ENCODE measurements around the gene KIF13A.
"Not testable (repeated sequence)": the region's sequence is repeated elsewhere in the genome, so short reads cannot be mapped to it uniquely, and the experiment has no call there.

Gene KIF13A

DNA sequence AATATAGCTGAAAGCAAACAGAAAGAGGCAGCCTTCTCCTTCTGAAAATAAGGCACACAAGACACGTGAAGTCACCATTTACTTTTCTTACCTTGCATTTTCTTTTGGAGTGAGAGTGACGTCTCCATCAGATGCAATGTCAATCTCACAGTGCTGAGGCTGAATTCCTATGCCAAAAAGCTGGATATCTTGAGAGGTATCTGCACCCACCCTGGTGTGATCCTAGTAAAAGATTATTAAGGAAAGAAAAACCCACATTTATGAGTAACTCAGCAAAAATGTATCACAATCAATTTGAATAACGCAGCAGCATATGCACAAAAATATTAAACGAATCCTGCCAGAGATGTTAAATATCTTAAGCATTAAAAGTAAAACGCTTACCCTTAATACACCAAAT lies 159.3 kb downstream of the KIF13A start:
- H3K4me1 Mint-ChIP-seq = no peaks in the 10 kb centered on the region
- H3K4me3 Mint-ChIP-seq = no peak overlapping the region
- no peaks in the 10 kb centered on the region for H3K27me3 Mint-ChIP-seq
- DNase-seq (no peak), ATAC-seq (no peak)
- no peak overlapping the region for H3K27ac Mint-ChIP-seq
- no peaks in the 10 kb centered on the region for H3K9me3 Mint-ChIP-seq

DNA sequence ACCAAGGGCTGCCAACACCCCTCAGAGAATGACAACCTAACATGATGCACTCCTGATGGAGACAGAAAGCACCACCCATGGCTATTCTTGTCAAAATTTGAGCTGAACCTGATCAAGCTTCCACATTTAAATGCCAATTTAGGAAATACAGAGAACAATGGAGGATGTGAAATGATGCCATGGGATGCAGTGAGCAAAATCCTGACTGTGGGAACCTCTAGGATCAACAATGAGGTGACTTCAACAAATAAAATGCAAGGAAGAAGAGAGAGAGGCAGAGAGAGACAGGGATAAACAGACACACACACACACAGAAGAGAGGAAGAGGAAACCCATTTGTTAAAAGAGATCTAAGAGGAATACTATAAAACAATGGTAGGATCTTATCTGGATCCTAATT lies 161.1 kb downstream of the KIF13A start:
- H3K27ac Mint-ChIP-seq = no peak overlapping the region
- ATAC-seq (no peak), DNase-seq (no peak)
- H3K4me3 Mint-ChIP-seq = no peak overlapping the region
- no peaks in the 10 kb centered on the region for H3K4me1 Mint-ChIP-seq
- no peaks in the 10 kb centered on the region for H3K9me3 Mint-ChIP-seq
- no peaks in the 10 kb centered on the region for H3K27me3 Mint-ChIP-seq

DNA sequence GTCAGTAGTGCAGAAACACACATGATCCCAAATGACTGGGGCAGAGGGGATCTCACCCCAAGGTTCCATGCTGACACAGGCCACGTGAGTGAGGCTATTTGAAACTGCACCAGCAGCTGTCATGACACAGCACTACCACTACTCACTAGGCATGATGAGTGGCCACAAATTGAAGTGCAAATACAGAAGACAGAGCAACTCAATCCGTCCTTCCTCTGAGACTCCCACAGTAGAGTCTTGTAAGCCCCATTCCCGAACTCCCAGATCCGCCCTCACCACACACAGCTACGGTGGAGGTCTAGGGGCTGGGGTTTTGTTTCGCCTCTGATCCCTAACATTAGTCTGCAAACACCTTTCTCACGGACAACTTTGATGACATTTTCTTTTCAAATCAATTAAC lies 167.4 kb downstream of the KIF13A start:
- H3K27ac Mint-ChIP-seq = no peak overlapping the region
- H3K4me3 Mint-ChIP-seq = no peak overlapping the region
- no peaks in the 10 kb centered on the region for H3K4me1 Mint-ChIP-seq
- H3K9me3 Mint-ChIP-seq = no peaks in the 10 kb centered on the region
- H3K27me3 Mint-ChIP-seq = no peaks in the 10 kb centered on the region
- DNase-seq (no peak), ATAC-seq (no peak)

DNA sequence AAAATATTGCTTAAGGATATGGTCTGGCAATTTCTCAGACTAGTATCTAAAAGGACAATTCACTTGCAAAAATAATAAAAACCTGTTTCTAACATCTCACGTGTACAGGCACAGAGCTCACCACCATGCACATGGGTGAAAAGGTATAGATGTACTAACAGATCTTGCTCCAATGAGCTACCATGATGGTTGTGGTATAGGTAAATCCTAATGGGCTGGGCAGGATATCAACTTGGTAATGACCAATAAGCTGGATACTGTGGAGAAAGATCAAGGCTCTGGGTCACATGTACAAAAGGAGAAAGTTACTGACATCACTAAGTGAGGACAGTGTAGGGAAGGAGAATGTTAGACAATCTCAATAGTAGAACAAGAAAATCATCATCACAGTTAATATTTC lies 169.7 kb downstream of the KIF13A start:
- no peaks in the 10 kb centered on the region for H3K9me3 Mint-ChIP-seq

DNA sequence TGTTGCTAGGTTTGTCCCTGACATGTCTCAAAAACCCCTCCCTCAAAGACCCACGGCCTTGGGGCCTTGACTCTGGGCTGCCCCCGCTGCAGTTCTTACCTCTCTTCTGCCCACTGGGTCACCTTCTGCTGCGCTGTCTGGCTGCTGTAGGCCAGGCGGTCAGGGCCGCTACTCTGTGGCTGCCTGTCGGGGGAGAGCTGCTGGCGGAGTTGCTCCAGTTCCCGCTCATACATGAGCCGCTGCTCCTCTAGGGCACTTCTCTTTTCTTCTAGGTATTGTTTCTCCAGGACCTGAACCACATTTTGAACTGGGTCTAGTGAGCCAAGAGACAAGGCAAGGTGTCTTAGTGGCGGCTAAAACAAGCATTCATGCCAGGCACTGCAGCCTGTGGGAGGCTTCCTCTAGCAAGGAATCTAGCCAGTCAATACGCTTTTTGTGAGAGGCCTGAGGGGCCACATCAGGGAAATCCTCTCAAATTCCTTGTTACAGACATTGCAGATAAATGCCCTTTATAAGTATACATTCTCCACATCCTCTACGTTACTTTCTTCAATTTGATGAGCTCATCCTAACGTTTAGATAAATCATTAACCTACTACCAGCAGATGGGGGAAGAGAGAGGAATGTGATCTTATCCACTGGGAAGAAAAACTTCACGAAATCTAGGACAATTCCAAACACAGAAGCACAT lies 170.4 kb downstream of the KIF13A start:
- Mint-ChIP-seq H3K4me3 (no peak overlapping the region), H3K4me1 (no peaks in the 10 kb centered on the region), H3K27ac (no peak overlapping the region), H3K27me3 (peaks cover under 1% of the 10 kb centered on the region), H3K9me3 (no peaks in the 10 kb centered on the region)
- DNase-seq (no peak), ATAC-seq (no peak)

More for the DNA sequence above, 169.7 kb downstream of the KIF13A start:
- no peaks in the 10 kb centered on the region for H3K27me3 Mint-ChIP-seq
- no peaks in the 10 kb centered on the region for H3K4me1 Mint-ChIP-seq
- H3K4me3 Mint-ChIP-seq = no peak overlapping the region
- DNase-seq (no peak), ATAC-seq (no peak)
- H3K27ac Mint-ChIP-seq = no peak overlapping the region

DNA sequence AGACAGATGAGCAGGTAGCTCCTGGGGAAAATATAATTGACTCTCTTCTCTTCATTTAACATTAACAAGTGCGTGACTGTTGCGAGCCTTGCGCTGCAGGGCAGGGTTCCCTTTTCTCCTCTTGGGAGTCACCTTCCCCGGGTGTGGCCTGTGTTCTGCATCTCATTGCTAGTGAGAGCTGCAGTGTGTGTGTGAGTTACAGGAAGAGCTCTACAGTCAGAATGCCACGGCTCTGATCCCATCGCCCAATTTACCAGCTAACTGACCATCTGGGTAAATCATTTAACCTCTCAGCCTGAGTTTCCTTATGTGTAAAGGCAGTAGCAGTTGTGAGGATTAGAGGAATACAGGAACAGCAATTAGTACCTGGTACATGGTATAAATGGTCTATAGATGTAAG lies 173.9 kb downstream of the KIF13A start:
- no peaks in the 10 kb centered on the region for H3K4me1 Mint-ChIP-seq
- ATAC-seq (no peak), DNase-seq (no peak)
- no peak overlapping the region for H3K4me3 Mint-ChIP-seq
- no peaks in the 10 kb centered on the region for H3K9me3 Mint-ChIP-seq
- no peak overlapping the region for H3K27ac Mint-ChIP-seq
- peaks cover 7% of the 10 kb centered on the region for H3K27me3 Mint-ChIP-seq

DNA sequence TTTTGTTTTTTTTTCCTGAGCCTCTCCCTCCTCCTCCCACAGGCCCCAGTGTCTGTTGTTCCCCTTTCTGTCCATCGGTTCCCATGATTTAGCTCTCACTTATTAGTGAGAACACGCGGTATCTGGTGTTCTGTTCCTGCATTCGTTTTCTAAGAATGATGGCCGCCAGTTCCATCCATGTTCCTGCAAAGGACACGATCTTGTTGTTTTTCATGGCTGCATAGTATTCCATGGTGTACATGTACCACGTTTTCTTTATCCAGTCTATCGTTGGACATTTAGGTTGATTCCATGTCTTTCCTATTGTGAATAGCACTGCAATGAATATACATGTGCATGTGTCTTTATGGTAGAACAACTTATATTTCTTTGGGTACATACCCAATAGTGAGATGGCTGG lies 175.1 kb downstream of the KIF13A start:
- Mint-ChIP-seq H3K4me1 (no peaks in the 10 kb centered on the region), H3K27me3 (peaks cover 7% of the 10 kb centered on the region), H3K27ac (no peak overlapping the region), H3K4me3 (no peak overlapping the region), H3K9me3 (no peaks in the 10 kb centered on the region)
- DNase-seq (no peak), ATAC-seq (no peak)

DNA sequence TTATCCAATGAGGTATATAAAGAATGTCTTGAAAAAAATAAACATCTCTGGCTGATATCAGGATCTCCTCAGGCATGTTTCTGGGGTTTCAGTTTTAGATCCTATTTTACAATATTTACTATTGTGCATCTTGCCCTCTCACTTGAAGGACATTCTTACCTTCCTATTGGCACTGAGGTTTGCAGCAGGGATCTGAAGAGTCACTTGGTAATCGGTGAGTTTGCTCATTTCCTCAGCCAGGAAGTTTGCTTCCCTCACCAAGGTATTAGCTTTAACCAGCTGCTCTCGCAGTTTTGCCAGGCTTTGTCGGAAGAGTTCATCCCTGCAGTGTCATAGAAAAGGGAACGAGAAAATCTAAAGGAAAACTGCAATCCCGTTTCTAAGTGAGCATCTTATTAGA lies 178.8 kb downstream of the KIF13A start:
- Mint-ChIP-seq H3K27ac (no peak overlapping the region), H3K4me1 (no peaks in the 10 kb centered on the region), H3K4me3 (no peak overlapping the region), H3K9me3 (no peaks in the 10 kb centered on the region), H3K27me3 (peaks cover 15% of the 10 kb centered on the region)
- DNase-seq = no peak
- ATAC-seq = no peak

DNA sequence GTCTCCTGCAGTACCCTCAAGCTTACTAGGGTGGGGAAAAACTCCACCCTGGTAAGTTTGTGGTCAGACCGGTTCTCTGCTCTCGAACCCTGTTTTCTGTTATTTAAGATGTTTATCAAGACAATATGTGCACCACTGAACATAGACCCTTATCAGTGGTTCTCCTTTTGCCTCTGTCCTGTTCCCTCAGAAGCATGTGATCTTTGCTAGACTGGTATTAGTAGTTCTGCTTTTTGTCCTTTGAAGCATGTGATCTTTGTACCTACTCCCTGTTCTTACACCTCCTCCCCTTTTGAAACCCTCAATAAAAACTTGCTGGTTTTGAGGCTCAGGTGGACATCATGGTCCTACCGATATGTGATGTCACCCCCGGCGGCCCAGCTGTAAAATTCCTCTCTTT lies 180.0 kb downstream of the KIF13A start:
- H3K27ac Mint-ChIP-seq = not testable (repeated sequence)

DNA sequence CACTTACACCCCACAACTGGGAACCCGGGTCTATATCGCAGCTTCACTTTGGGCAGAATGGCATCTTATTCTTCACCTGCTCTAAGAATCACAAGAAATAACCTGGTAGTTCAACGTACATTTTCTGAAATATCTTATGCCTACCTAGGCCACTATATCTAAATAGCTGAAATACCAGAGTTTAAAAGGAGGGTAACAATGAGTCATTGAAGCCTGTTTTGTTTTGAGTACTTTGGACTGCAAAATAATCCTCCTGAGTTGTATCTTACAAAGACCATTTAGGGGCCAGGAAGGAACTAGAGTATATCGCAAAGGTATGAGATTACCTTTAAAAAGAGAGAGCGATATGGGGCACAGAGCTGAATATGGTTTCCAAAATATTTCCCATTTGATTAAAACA lies 184.0 kb downstream of the KIF13A start:
- H3K4me3 Mint-ChIP-seq = no peak overlapping the region
- H3K27me3 Mint-ChIP-seq = peaks cover 13% of the 10 kb centered on the region
- no peaks in the 10 kb centered on the region for H3K4me1 Mint-ChIP-seq
- no peaks in the 10 kb centered on the region for H3K9me3 Mint-ChIP-seq
- DNase-seq (no peak), ATAC-seq (no peak)
- no peak overlapping the region for H3K27ac Mint-ChIP-seq

More for the DNA sequence above, 180.0 kb downstream of the KIF13A start:
- not testable (repeated sequence) for DNase-seq, H3K9me3 Mint-ChIP-seq, H3K4me1 Mint-ChIP-seq, ATAC-seq, H3K4me3 Mint-ChIP-seq
- peaks cover 15% of the 10 kb centered on the region for H3K27me3 Mint-ChIP-seq

DNA sequence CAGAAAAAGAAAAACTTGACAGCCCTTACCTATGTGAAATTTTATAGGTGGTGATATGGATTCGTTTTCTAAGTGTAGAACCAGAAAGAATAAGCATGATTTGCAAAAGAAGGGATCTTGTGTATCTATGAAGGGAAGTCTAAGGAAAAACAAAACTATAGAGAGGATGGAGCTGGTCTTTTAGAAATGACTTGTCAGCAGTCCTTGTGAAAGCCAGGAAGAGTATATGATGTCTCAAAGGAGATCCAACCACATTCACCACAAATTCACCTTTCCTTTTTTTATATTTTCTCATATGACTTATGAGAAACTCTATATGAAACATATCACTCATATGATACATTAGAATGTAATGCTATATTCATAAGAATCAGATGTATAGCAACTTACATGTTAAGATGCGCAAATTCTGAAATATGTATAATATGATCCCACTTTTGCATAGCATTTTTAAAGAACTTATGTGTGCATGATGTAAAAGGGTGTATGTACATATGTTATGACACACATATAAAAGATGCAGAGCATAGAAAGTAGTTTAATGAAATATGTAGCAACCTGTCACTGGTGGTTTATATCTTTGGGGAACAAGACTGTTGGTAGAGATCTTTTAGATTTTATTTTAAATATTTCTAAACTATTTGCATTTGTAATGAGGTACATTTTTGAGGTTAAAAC lies 188.8 kb downstream of the KIF13A start:
- no peaks in the 10 kb centered on the region for H3K4me1 Mint-ChIP-seq
- no peak for DNase-seq
- H3K9me3 Mint-ChIP-seq = no peaks in the 10 kb centered on the region
- peaks cover 5% of the 10 kb centered on the region for H3K27me3 Mint-ChIP-seq
- no peak overlapping the region for H3K27ac Mint-ChIP-seq
- ATAC-seq = no peak
- no peak overlapping the region for H3K4me3 Mint-ChIP-seq

DNA sequence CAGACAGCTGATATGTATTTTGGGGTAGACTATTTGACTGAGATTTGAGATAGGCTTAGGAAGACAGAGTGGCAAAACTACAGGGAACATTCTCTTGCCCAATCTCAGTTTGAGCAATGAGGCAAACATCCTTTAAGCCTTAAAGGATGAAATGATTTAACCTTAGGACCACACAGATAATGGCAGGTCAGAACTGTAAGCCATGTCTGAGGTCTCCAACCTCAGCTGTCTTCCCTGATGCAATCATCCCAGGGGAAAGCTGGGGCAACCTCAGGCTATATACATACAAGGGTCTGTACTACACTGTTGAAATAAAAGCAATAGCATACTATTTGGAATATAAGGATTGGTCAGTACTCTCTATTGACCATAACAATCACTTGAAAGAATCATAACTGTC lies 196.9 kb downstream of the KIF13A start:
- Mint-ChIP-seq H3K4me1 (no peaks in the 10 kb centered on the region), H3K27ac (no peak overlapping the region), H3K4me3 (no peak overlapping the region), H3K27me3 (peaks cover 4% of the 10 kb centered on the region), H3K9me3 (no peaks in the 10 kb centered on the region)
- no peak for ATAC-seq
- no peak for DNase-seq

DNA sequence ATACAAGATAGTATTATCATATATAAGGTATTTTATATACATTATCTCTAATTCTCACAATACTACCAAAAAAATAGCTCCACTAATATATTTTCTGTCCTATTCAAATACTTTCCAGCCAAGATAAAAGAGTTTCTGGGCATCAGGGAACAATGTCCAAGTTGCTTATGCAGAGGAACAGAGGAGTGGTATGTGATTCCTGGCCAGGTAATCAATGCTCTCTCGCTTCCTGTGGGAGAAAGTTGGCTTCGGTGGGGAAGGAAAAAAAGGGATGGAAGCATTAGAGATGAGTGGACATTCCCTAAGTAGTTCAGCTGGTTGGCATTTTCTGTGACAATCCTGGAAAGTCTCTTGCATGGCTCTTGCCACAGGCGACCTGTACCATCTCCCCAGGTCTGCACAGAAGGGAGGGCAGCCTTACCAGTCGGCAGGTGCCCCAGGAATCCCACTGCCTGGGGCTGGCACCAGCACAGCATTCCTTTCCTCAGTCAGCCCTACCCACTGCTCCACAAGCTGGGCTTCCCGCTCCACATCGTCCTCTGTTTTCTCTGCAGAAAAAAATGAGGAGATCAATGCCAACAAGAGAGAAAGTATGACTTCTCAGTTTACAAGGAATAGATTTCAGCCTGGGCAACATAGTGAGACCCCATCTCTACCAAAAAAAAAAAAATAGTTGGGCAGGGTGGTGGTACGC lies 202.2 kb downstream of the KIF13A start:
- no peaks in the 10 kb centered on the region for H3K9me3 Mint-ChIP-seq
- H3K27ac Mint-ChIP-seq = no peak overlapping the region
- H3K4me3 Mint-ChIP-seq = no peak overlapping the region
- DNase-seq (no peak), ATAC-seq (no peak)
- peaks cover 15% of the 10 kb centered on the region for H3K27me3 Mint-ChIP-seq
- H3K4me1 Mint-ChIP-seq = no peaks in the 10 kb centered on the region

DNA sequence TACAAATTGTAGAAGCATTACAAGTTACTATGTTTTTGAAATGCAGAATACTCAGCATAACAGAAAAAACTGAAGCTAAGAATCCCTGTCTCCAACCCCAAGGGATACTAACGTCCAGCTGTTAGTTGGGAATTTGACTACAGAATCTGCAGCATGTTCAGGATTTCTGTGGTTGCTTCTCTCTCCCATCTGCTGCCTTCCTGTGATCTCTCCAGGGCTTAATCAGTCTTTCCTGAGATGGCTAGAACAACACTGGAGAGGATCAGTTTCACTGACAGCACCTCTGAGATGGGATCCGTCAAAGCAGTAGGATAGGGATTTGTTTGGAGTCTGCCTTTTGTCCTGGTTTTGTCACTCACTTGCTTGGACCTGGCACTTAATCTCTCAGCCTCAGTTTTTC lies 207.4 kb downstream of the KIF13A start:
- H3K4me1 Mint-ChIP-seq = no peaks in the 10 kb centered on the region
- no peak for ATAC-seq

DNA sequence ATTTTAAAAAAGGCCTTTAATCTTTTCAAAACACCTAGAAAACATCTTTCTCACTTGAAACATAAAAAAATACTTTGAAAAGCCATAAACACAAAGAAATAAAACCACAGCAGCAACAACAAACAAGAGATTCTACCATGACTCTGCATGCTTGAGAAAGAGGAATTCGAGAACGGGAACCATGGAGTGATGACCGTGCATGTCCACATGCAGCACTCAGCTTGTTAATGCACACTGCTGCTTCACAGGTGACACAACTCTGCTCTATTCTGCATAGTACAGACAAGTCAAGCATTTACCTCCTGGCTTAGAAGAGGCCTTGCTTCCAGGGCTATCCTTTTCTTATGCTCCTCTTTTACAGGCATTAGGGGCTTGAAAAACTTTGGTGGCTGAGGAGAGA lies 215.8 kb downstream of the KIF13A start:
- H3K27me3 Mint-ChIP-seq = peaks cover 8% of the 10 kb centered on the region
- DNase-seq (no peak), ATAC-seq (no peak)
- H3K4me1 Mint-ChIP-seq = no peaks in the 10 kb centered on the region
- no peak overlapping the region for H3K4me3 Mint-ChIP-seq
- no peak overlapping the region for H3K27ac Mint-ChIP-seq
- H3K9me3 Mint-ChIP-seq = no peaks in the 10 kb centered on the region

More for the DNA sequence above, 207.4 kb downstream of the KIF13A start:
- H3K27ac Mint-ChIP-seq = no peak overlapping the region
- peaks cover 7% of the 10 kb centered on the region for H3K27me3 Mint-ChIP-seq
- no peak for DNase-seq
- H3K9me3 Mint-ChIP-seq = no peaks in the 10 kb centered on the region
- no peak overlapping the region for H3K4me3 Mint-ChIP-seq

DNA sequence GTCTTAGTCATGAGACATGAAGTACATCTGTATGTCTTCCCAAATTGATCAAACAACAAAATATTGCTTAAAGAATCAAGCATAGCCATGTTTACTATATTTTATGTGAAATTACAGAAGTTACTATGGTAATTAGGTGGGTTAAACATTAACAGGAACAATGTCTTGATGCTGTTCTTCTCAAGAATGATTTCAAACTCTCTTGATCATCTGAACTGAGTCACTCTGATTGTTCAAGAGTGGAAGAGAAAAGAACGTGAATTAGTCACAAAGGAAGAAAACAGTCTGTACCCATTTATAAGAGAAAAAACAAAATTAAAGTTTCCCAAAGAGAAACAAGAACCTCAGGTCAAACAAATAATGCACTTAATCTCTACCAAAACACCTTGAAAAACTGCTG lies 218.6 kb downstream of the KIF13A start:
- no peak overlapping the region for H3K4me3 Mint-ChIP-seq
- DNase-seq (no peak), ATAC-seq (no peak)
- no peak overlapping the region for H3K27ac Mint-ChIP-seq
- peaks cover 17% of the 10 kb centered on the region for H3K27me3 Mint-ChIP-seq
- H3K9me3 Mint-ChIP-seq = no peaks in the 10 kb centered on the region
- H3K4me1 Mint-ChIP-seq = no peaks in the 10 kb centered on the region
